GOT3 (cell line): Measurements from ENCODE around the gene CORT.
"Not testable (repeated sequence)": the region's sequence is repeated elsewhere in the genome, so short reads cannot be mapped to it uniquely, and the experiment has no call there.

Experiments used
- DNase-seq: peaks from one replicate; lab custom pipeline; 2025; ENCODE audit warnings: mixed read lengths; lab: John Stamatoyannopoulos, UW

Gene CORT

GRCh38 chr1:10438677-10439163, 11.1 kb upstream of the CORT start:
- no peak for DNase-seq

DNA sequence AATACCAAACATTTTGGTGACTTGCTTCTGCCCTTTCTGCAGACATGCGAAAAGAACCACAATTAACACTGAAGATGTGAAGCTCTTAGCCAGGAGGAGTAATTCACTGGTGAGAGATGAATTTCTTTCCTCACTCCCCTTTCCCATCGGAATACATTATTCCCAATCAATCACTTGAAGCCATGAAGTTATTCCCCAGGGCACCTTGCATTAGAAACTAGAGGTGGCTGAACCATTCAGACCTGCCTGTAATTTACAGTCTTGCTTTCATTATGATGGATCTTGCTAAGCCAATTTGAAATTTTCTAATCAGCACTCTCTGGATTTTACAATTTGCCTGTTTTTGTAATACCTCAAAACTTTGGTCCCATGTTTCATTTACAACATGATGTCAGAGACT, 9.5 kb upstream of the CORT start:
- DNase-seq = no peak

- DNase-seq = no peak
Measured at GRCh38 chr1:10440794-10441193, 9.0 kb upstream of the CORT start.

- DNase-seq = no peak
Measured at GRCh38 chr1:10444248-10444647, 5.6 kb upstream of the CORT start.

- no peak for DNase-seq
Measured at GRCh38 chr1:10444795-10445397, 4.9 kb upstream of the CORT start.

DNA sequence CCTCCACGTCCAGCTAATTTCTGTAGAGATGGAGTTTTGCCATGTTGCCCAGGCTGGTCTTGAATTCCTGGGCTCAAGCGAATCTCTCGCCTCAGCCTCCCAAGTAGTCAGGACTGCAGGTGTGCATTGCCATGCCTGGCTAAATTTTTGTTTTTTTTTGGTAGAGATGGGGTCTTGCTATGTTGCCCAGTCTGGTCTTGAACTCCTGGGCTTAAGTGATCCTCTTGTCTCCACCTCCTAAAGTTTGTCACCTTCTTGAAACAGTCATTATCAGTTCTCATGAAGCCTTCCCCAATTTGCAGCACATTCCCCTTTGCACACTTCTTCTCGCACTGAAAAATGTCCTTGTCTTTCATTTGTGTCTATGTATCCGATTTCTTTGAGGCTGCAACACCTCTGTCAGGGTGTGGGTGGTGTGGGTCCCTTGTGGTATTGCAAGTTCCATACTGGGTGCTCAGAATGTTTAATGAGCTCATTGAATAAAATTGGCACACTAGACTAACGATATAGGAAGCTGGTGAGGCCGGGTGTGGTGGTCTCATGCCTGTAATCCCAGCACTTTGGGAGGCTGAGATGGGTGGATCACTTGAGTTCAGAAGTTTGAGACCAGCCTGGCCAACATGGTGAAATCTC, 2.9 kb upstream of the CORT start:
- DNase-seq = no peak

DNA sequence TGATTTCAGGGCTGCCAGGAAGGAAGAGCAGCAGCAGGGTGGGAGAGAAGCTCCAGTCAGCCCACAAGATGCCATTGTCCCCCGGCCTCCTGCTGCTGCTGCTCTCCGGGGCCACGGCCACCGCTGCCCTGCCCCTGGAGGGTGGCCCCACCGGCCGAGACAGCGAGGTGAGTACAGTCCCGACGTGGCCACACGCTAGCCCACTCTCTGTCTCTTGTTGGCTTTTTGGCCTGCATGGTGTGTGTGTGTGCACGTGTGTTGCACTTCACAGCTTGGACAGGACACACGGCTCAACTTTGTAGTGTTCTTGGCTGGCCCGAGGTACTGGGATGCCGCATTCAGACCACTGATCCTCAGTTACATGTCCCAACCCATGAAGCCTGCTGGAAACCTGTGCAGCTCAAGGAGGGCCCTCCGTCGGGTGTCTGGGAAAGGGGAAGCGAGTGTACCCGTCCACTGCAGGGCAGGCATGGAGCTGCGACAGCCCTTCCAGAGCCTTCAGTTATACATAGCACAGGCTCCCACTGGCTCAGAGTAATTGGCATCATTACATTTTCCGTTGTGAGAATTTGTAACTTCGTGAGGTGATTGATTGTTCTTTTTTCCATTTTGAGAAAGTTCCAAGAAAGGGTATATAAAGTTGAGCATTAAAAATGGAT, 454 bp downstream of the CORT start:
- DNase-seq = no peak

- no peak for DNase-seq
Measured at GRCh38 chr1:10450836-10451235, 1.0 kb downstream of the CORT start.

- DNase-seq = no peak
Measured at GRCh38 chr1:10451287-10451686, 1.5 kb downstream of the CORT start.

- no peak for DNase-seq
Measured at GRCh38 chr1:10456048-10456447, 6.2 kb downstream of the CORT start.

- no peak for DNase-seq
Measured at GRCh38 chr1:10456661-10457060, 6.8 kb downstream of the CORT start.

GRCh38 chr1:10457462-10457861, 7.6 kb downstream of the CORT start:
- DNase-seq = not testable (repeated sequence)

- DNase-seq = no peak
Measured at GRCh38 chr1:10457875-10458274, 8.0 kb downstream of the CORT start.

- no peak for DNase-seq
Measured at GRCh38 chr1:10459184-10459583, 9.4 kb downstream of the CORT start.

DNA sequence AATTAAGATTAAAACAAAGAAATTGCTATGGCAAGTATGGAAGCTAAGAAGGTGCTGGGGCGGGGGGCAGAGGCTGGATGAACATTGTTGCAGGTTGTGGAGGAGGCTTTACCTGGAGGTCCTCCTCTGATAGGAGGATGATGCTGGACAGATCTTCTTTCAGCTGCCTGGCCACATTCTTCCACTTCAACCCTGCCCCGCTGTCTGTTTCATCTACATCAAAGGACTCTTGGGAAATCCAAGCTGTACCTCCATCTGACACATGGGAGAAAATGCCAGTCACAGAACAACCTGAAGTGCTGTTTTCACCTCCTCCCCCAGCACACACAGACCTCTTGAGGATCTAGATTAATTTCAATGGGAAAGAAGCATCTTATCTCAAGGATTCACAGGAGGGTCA, 17.2 kb downstream of the CORT start:
- DNase-seq = no peak

GRCh38 chr1:10470043-10470442, 20.2 kb downstream of the CORT start:
- DNase-seq = no peak

GRCh38 chr1:10471411-10472219, 21.8 kb downstream of the CORT start:
- no peak for DNase-seq

GRCh38 chr1:10472220-10473144, 22.7 kb downstream of the CORT start, which contains the start of gene DFFA:
DFFA (minus strand) TSS chr1:10472529; CDS start chr1:10472458, 71 bp downstream.
- DNase-seq = peak; percentile 78

DNA sequence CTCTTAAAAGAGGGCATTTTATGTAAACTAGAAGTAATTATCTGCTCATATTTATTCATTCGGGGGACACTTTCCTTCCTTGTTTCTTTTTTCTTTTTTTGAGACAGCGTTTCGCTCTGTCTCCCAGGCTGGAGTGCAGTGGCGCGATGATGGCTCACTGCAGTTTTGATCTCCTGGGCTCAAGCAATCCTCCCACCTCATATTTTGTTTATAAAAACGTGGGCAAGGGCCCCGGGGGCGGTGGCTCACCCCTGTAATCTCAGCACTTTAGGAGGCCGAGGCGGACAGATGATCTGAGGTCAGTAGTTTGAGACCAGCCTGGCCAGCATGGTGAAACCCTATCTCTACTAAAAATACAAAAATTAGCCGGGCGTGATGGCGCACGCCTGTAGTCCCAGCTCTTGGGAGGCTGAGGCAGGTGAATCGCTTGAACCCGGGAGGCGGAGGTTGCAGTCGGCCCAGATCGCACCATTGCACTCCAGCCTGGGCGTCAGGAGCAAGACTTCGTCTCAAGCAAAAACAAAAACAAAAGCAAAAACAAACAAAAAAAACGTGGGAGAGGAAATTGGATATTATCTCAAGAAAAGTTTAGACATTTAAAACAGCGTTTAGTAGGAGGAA, 23.4 kb downstream of the CORT start:
- no peak for DNase-seq

DNA sequence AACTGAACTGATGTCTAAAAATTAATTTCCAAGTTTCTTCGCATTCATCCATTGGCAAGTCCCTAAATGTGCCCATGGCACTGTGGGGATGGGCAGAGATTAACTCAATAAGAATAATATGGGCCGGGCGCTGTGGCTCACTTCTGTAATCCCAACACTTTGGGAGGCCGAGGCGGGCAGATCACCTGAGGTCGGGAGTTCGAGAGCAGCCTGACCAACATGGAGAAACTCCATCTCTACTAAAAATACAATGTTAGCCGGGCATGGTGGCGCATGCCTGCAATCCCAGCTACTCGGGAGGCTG, 24.4 kb downstream of the CORT start:
- DNase-seq = not testable (repeated sequence)
